Measurements from ENCODE around the gene RANGRF.

The RANGRF gene

DNA sequence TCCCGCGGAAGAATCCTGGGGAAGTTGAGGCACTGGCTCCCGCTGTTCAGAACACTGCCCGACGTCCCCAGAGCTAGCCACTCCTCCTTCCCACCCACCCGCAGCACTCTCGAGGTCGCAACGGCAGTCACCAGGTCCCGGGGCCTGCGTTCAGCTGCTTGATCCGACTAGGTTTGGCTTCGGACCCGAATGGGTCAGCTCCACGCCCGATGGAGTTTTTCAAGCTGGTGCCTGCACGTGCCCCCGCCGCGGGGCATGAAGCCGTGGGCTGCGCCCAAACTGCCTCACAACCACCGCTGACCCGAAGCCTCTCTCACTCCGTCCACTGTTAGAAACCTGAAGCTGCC lies 38.8 kb downstream of the RANGRF start:
- Histone ChIP-seq H3K79me2 (ENCODE audit: low read length) (no peaks in the 10 kb centered on the region), H2AFZ (ENCODE audit: low read length) (peak overlapping the region; percentile 70), H3K9me3 (replicated peaks; ENCODE audit: insufficient read depth, low read length) (no peaks in the 10 kb centered on the region), H3K9me2 (replicated peaks; ENCODE audit: insufficient read depth, low read length) (no peaks in the 10 kb centered on the region), H4K20me1 (ENCODE audit: insufficient read depth, low read length) (no peaks in the 10 kb centered on the region), H3K4me3 (ENCODE audit: low read length) (peak overlapping the region; percentile 35), H3K4me1 (ENCODE audit: low read length) (no peaks in the 10 kb centered on the region; the same call in 1 of the 2 replicates), H3K36me3 (replicated peaks; ENCODE audit: insufficient read depth, low read length) (no peaks in the 10 kb centered on the region), H3F3A (ENCODE audit: insufficient read depth, low read length) (no peaks in the 10 kb centered on the region), H3K4me2 (ENCODE audit: low read depth, low read length) (peak overlapping the region; percentile 61), H3K27me3 (replicated peaks; ENCODE audit: insufficient read depth, low read length) (peaks cover 36% of the 10 kb centered on the region), H3K27ac (ENCODE audit: low read length) (no peak overlapping the region), H3K9ac (ENCODE audit: low read length) (no peak overlapping the region)
- TF ChIP-seq EZH2phosphoT487 (IDR thresholded peaks at IDR 0.05; ENCODE audit: low read length), result no peak
- TF ChIP-seq EZH2 (optimal IDR thresholded peaks at IDR 0.05; ENCODE audit: low read depth, low read length), result no peak
- TF ChIP-seq CTCF (IDR thresholded peaks at IDR 0.05; ENCODE audit: low read length), result no peak
- DNase-seq, result no peak

GRCh38 chr17:8332128-8332527 lies 43.7 kb downstream of the RANGRF start:
- Histone ChIP-seq H3K9me3 (replicated peaks; ENCODE audit: insufficient read depth, low read length) (no peaks in the 10 kb centered on the region), H3K79me2 (ENCODE audit: low read length) (no peaks in the 10 kb centered on the region), H2AFZ (ENCODE audit: low read length) (no peak overlapping the region), H3K4me3 (ENCODE audit: low read length) (no peak overlapping the region), H3K27me3 (replicated peaks; ENCODE audit: insufficient read depth, low read length) (peaks cover 8% of the 10 kb centered on the region), H3K4me2 (ENCODE audit: low read depth, low read length) (no peak overlapping the region), H3K4me1 (ENCODE audit: low read length) (no peaks in the 10 kb centered on the region), H3F3A (ENCODE audit: insufficient read depth, low read length) (no peaks in the 10 kb centered on the region), H3K27ac (ENCODE audit: low read length) (no peak overlapping the region), H3K9me2 (replicated peaks; ENCODE audit: insufficient read depth, low read length) (no peaks in the 10 kb centered on the region), H3K36me3 (replicated peaks; ENCODE audit: insufficient read depth, low read length) (no peaks in the 10 kb centered on the region), H4K20me1 (ENCODE audit: insufficient read depth, low read length) (no peaks in the 10 kb centered on the region), H3K9ac (ENCODE audit: low read length) (no peak overlapping the region)
- TF ChIP-seq CTCF (IDR thresholded peaks at IDR 0.05; ENCODE audit: low read length), result no peak
- TF ChIP-seq EZH2phosphoT487 (IDR thresholded peaks at IDR 0.05; ENCODE audit: low read length), result no peak
- TF ChIP-seq EZH2 (optimal IDR thresholded peaks at IDR 0.05; ENCODE audit: low read depth, low read length), result no peak
- DNase-seq, result no peak

GRCh38 chr17:8332688-8333087 lies 44.2 kb downstream of the RANGRF start:
- Histone ChIP-seq H3K9ac (ENCODE audit: low read length) (no peak overlapping the region), H3K4me3 (ENCODE audit: low read length) (no peak overlapping the region), H2AFZ (ENCODE audit: low read length) (no peak overlapping the region), H4K20me1 (ENCODE audit: insufficient read depth, low read length) (no peaks in the 10 kb centered on the region), H3K9me3 (replicated peaks; ENCODE audit: insufficient read depth, low read length) (no peaks in the 10 kb centered on the region), H3K79me2 (ENCODE audit: low read length) (no peaks in the 10 kb centered on the region), H3F3A (ENCODE audit: insufficient read depth, low read length) (no peaks in the 10 kb centered on the region), H3K27me3 (replicated peaks; ENCODE audit: insufficient read depth, low read length) (0 out of 2 replicates have a peak, but pooled peaks cover 3% of the 10 kb centered on the region), H3K27ac (ENCODE audit: low read length) (no peak overlapping the region), H3K4me2 (ENCODE audit: low read depth, low read length) (no peak overlapping the region), H3K4me1 (ENCODE audit: low read length) (no peaks in the 10 kb centered on the region), H3K9me2 (replicated peaks; ENCODE audit: insufficient read depth, low read length) (no peaks in the 10 kb centered on the region), H3K36me3 (replicated peaks; ENCODE audit: insufficient read depth, low read length) (no peaks in the 10 kb centered on the region)
- no peak for TF ChIP-seq EZH2 (optimal IDR thresholded peaks at IDR 0.05; ENCODE audit: low read depth, low read length)
- no peak for TF ChIP-seq CTCF (IDR thresholded peaks at IDR 0.05; ENCODE audit: low read length)
- TF ChIP-seq EZH2phosphoT487 (IDR thresholded peaks at IDR 0.05; ENCODE audit: low read length), result no peak
- DNase-seq, result no peak
